ENCODE results near the gene NTNG1.

Gene NTNG1

GRCh38 chr1:107454791-107455190 is 314.0 kb downstream of the NTNG1 start:
- Histone ChIP-seq H3K9me3 (ENCODE audit: low read length) (no peaks in the 10 kb centered on the region), H3K27me3 (ENCODE audit: insufficient read depth, low read length) (no peaks in the 10 kb centered on the region), H3K36me3 (ENCODE audit: insufficient read depth, low read length) (no peaks in the 10 kb centered on the region), H2AFZ (ENCODE audit: low read depth, low read length) (no peak overlapping the region), H3K4me3 (ENCODE audit: low read length) (no peak overlapping the region), H3K4me1 (ENCODE audit: insufficient read depth, low read length) (peaks cover 5% of the 10 kb centered on the region)

- H3K36me3 ChIP-seq (ENCODE audit: insufficient read depth, low read length) = no peaks in the 10 kb centered on the region
- no peaks in the 10 kb centered on the region for H3K27me3 ChIP-seq (ENCODE audit: insufficient read depth, low read length)
- no peak overlapping the region for H2AFZ ChIP-seq (ENCODE audit: low read depth, low read length)
- H3K4me1 ChIP-seq (ENCODE audit: insufficient read depth, low read length) = peaks cover 5% of the 10 kb centered on the region
- no peak overlapping the region for H3K4me3 ChIP-seq (ENCODE audit: low read length)
- H3K9me3 ChIP-seq (ENCODE audit: low read length) = no peaks in the 10 kb centered on the region
Measured at GRCh38 chr1:107457989-107458388, 317.1 kb downstream of the NTNG1 start.

GRCh38 chr1:107459204-107459904 is 318.5 kb downstream of the NTNG1 start:
- H3K27me3 ChIP-seq (ENCODE audit: insufficient read depth, low read length) = no peaks in the 10 kb centered on the region
- H3K36me3 ChIP-seq (ENCODE audit: insufficient read depth, low read length) = no peaks in the 10 kb centered on the region
- H3K4me3 ChIP-seq (ENCODE audit: low read length) = no peak overlapping the region
- peaks cover 9% of the 10 kb centered on the region for H3K4me1 ChIP-seq (ENCODE audit: insufficient read depth, low read length)
- H2AFZ ChIP-seq (ENCODE audit: low read depth, low read length) = no peak overlapping the region
- H3K9me3 ChIP-seq (ENCODE audit: low read length) = no peaks in the 10 kb centered on the region

GRCh38 chr1:107460035-107460434 is 319.2 kb downstream of the NTNG1 start:
- no peaks in the 10 kb centered on the region for H3K9me3 ChIP-seq (ENCODE audit: low read length)
- H3K27me3 ChIP-seq (ENCODE audit: insufficient read depth, low read length) = no peaks in the 10 kb centered on the region
- H3K36me3 ChIP-seq (ENCODE audit: insufficient read depth, low read length) = no peaks in the 10 kb centered on the region
- no peak overlapping the region for H2AFZ ChIP-seq (ENCODE audit: low read depth, low read length)
- H3K4me3 ChIP-seq (ENCODE audit: low read length) = no peak overlapping the region
- H3K4me1 ChIP-seq (ENCODE audit: insufficient read depth, low read length) = peaks cover 12% of the 10 kb centered on the region

GRCh38 chr1:107464827-107465226 is 324.0 kb downstream of the NTNG1 start:
- H3K36me3 ChIP-seq (ENCODE audit: insufficient read depth, low read length) = no peaks in the 10 kb centered on the region
- no peak overlapping the region for H2AFZ ChIP-seq (ENCODE audit: low read depth, low read length)
- peaks cover 6% of the 10 kb centered on the region for H3K4me1 ChIP-seq (ENCODE audit: insufficient read depth, low read length)
- H3K4me3 ChIP-seq (ENCODE audit: low read length) = no peak overlapping the region
- no peaks in the 10 kb centered on the region for H3K27me3 ChIP-seq (ENCODE audit: insufficient read depth, low read length)
- no peaks in the 10 kb centered on the region for H3K9me3 ChIP-seq (ENCODE audit: low read length)

GRCh38 chr1:107467286-107467685 is 326.4 kb downstream of the NTNG1 start:
- Histone ChIP-seq H3K36me3 (ENCODE audit: insufficient read depth, low read length) (no peaks in the 10 kb centered on the region), H2AFZ (ENCODE audit: low read depth, low read length) (no peak overlapping the region), H3K4me1 (ENCODE audit: insufficient read depth, low read length) (peaks cover 6% of the 10 kb centered on the region), H3K4me3 (ENCODE audit: low read length) (no peak overlapping the region), H3K27me3 (ENCODE audit: insufficient read depth, low read length) (no peaks in the 10 kb centered on the region), H3K9me3 (ENCODE audit: low read length) (no peaks in the 10 kb centered on the region)

- no peaks in the 10 kb centered on the region for H3K9me3 ChIP-seq (ENCODE audit: low read length)
- no peak overlapping the region for H3K4me3 ChIP-seq (ENCODE audit: low read length)
- H3K36me3 ChIP-seq (ENCODE audit: insufficient read depth, low read length) = no peaks in the 10 kb centered on the region
- no peaks in the 10 kb centered on the region for H3K27me3 ChIP-seq (ENCODE audit: insufficient read depth, low read length)
- H3K4me1 ChIP-seq (ENCODE audit: insufficient read depth, low read length) = peaks cover 6% of the 10 kb centered on the region
- no peak overlapping the region for H2AFZ ChIP-seq (ENCODE audit: low read depth, low read length)
Measured at GRCh38 chr1:107467811-107468210, 327.0 kb downstream of the NTNG1 start.

GRCh38 chr1:107473065-107473464 is 332.2 kb downstream of the NTNG1 start:
- Histone ChIP-seq H2AFZ (ENCODE audit: low read depth, low read length) (no peak overlapping the region), H3K27me3 (ENCODE audit: insufficient read depth, low read length) (no peaks in the 10 kb centered on the region), H3K9me3 (ENCODE audit: low read length) (no peaks in the 10 kb centered on the region), H3K4me1 (ENCODE audit: insufficient read depth, low read length) (no peaks in the 10 kb centered on the region), H3K4me3 (ENCODE audit: low read length) (no peak overlapping the region), H3K36me3 (ENCODE audit: insufficient read depth, low read length) (no peaks in the 10 kb centered on the region)

- Histone ChIP-seq H3K9me3 (ENCODE audit: low read length) (no peaks in the 10 kb centered on the region), H3K4me1 (ENCODE audit: insufficient read depth, low read length) (no peaks in the 10 kb centered on the region), H3K27me3 (ENCODE audit: insufficient read depth, low read length) (no peaks in the 10 kb centered on the region), H3K36me3 (ENCODE audit: insufficient read depth, low read length) (no peaks in the 10 kb centered on the region), H3K4me3 (ENCODE audit: low read length) (no peak overlapping the region), H2AFZ (ENCODE audit: low read depth, low read length) (no peak overlapping the region)
Measured at GRCh38 chr1:107474877-107475612, 334.2 kb downstream of the NTNG1 start.

- H3K9me3 ChIP-seq (ENCODE audit: low read length) = no peaks in the 10 kb centered on the region
- no peaks in the 10 kb centered on the region for H3K27me3 ChIP-seq (ENCODE audit: insufficient read depth, low read length)
- H3K4me1 ChIP-seq (ENCODE audit: insufficient read depth, low read length) = no peaks in the 10 kb centered on the region
- H3K36me3 ChIP-seq (ENCODE audit: insufficient read depth, low read length) = no peaks in the 10 kb centered on the region
- no peak overlapping the region for H2AFZ ChIP-seq (ENCODE audit: low read depth, low read length)
- no peak overlapping the region for H3K4me3 ChIP-seq (ENCODE audit: low read length)
Measured at GRCh38 chr1:107477233-107477632, 336.4 kb downstream of the NTNG1 start.

- Histone ChIP-seq H3K36me3 (ENCODE audit: insufficient read depth, low read length) (no peaks in the 10 kb centered on the region), H3K9me3 (ENCODE audit: low read length) (no peaks in the 10 kb centered on the region), H3K4me1 (ENCODE audit: insufficient read depth, low read length) (no peaks in the 10 kb centered on the region), H3K27me3 (ENCODE audit: insufficient read depth, low read length) (no peaks in the 10 kb centered on the region), H3K4me3 (ENCODE audit: low read length) (no peak overlapping the region), H2AFZ (ENCODE audit: low read depth, low read length) (no peak overlapping the region)
Measured at GRCh38 chr1:107479865-107480350, 339.1 kb downstream of the NTNG1 start.

GRCh38 chr1:107480548-107481415 is 339.9 kb downstream of the NTNG1 start:
- H3K4me1 ChIP-seq (ENCODE audit: insufficient read depth, low read length) = no peaks in the 10 kb centered on the region
- no peaks in the 10 kb centered on the region for H3K9me3 ChIP-seq (ENCODE audit: low read length)
- no peaks in the 10 kb centered on the region for H3K27me3 ChIP-seq (ENCODE audit: insufficient read depth, low read length)
- H2AFZ ChIP-seq (ENCODE audit: low read depth, low read length) = no peak overlapping the region
- no peak overlapping the region for H3K4me3 ChIP-seq (ENCODE audit: low read length)
- no peaks in the 10 kb centered on the region for H3K36me3 ChIP-seq (ENCODE audit: insufficient read depth, low read length)
